IgD-negative memory B cell (primary cell): ENCODE results near the gene OSBPL2. TPM values are rescaled to one million over a fixed set of nuclear protein-coding genes. Genes with fewer than 3 reads are reported as not detected.

Experiments used
- H3K27ac Mint-ChIP-seq, 3 donors: one replicate each; pipeline ENCODE4 v1.8.0; 2020 to 2022; ENCODE audit warnings: mild to moderate bottlenecking in 3 of 3, mixed read lengths in 3 of 3, moderate library complexity in 1 of 3
- H3K27me3 Mint-ChIP-seq: one replicate; pipeline ENCODE4 v1.8.0; 2021; ENCODE audit warnings: mixed read lengths
- H3K36me3 Mint-ChIP-seq: one replicate; pipeline ENCODE4 v1.8.0; 2020; ENCODE audit warnings: mild to moderate bottlenecking, mixed read lengths
- H3K4me1 Mint-ChIP-seq, 3 donors: one replicate each; pipeline ENCODE4 v1.8.0; 2020 to 2022; ENCODE audit warnings: mixed read lengths in 3 of 3, mild to moderate bottlenecking in 1 of 3
- H3K4me3 Mint-ChIP-seq, 4 donors: one replicate each; pipeline ENCODE4 v1.8.0; 2020 to 2022; ENCODE audit warnings: mild to moderate bottlenecking in 4 of 4, mixed read lengths in 4 of 4, moderate library complexity in 3 of 4
- H3K9me3 Mint-ChIP-seq, 3 donors: one replicate each; pipeline ENCODE4 v1.8.0; 2020 to 2021; ENCODE audit warnings: mixed read lengths in 3 of 3, mild to moderate bottlenecking in 1 of 3
- polyA plus RNA-seq: library from polyadenylated mRNA; unstranded; fragments of 300-500 nt; fragmentation: Illumina TruSeq; gene quantifications from one replicate; pipeline ENCODE4 v1.2.3, GENCODE V29; 2021

Gene OSBPL2
- polyA plus RNA-seq, 1 donor from 2014 or later = 25.6 TPM

DNA sequence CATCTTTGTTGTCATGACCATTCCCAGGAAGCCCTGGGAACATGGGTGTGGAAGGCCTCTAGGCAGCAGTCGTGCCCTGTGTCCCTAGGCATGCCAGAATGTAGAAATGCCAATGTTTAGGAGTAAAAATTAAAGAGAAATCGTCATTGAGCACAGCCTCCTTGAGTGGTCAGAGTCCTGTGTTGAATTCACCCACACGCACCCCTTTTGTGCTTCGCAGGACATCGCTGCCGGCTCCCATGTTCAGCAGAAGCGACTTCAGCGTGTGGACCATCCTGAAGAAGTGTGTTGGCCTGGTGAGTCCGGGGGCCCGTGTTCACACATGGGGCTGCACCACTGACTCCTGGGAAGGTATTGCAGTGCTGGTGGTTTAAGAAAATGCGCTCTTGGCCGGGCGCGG is 25.1 kb downstream of the OSBPL2 start:
- H3K36me3 Mint-ChIP-seq = peaks cover 13% of the 10 kb centered on the region

DNA sequence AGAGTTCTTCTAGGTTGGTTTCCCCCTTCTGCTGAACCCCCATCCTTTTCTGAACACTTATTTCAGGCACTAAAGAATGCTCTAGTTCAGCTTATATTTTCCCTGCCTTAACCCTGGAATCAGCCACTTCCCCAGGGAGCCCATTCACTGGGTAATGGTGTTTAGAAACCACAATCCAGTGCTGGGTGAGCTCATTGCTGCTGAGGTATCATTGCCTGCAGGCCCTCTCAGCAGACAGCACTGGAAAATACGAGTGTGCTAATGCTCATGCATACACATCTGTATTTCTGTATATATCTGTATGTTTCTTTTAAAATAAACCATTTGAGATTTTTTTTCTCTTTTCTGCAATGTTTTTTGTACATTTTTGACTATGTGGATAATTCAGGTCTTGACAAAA is 27.0 kb downstream of the OSBPL2 start:
- no peaks in the 10 kb centered on the region for H3K4me1 Mint-ChIP-seq
- H3K27ac Mint-ChIP-seq = no peak overlapping the region
- no peak overlapping the region for H3K4me3 Mint-ChIP-seq
- peaks cover 11% of the 10 kb centered on the region for H3K36me3 Mint-ChIP-seq
- no peaks in the 10 kb centered on the region for H3K9me3 Mint-ChIP-seq
- H3K27me3 Mint-ChIP-seq = no peaks in the 10 kb centered on the region

More for the DNA sequence above, 25.1 kb downstream of the OSBPL2 start:
- no peak overlapping the region for H3K4me3 Mint-ChIP-seq
- no peak overlapping the region for H3K27ac Mint-ChIP-seq
- H3K9me3 Mint-ChIP-seq = no peaks in the 10 kb centered on the region
- H3K27me3 Mint-ChIP-seq = no peaks in the 10 kb centered on the region
- no peaks in the 10 kb centered on the region for H3K4me1 Mint-ChIP-seq

DNA sequence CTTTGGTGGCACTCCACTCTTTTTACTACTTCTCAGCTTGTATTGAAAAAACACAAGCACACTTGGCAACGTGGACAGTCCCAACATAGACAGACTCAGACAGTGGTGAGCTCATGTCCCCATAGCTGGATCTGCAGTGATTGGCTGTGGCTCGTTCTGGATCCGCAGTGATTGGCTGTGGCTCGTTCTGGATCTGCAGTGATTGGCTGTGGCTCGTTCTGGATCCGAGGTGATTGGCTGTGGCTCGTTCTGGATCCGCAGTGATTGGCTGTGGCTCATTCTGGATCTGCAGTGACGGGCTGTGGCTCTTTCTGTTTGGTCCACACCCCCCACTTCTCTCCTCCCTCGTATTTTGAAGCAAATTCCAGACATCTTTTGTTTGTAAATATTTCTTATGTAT is 28.0 kb downstream of the OSBPL2 start:
- Mint-ChIP-seq H3K27me3 (no peaks in the 10 kb centered on the region), H3K4me1 (no peaks in the 10 kb centered on the region), H3K4me3 (no peak overlapping the region), H3K27ac (no peak overlapping the region), H3K9me3 (no peaks in the 10 kb centered on the region), H3K36me3 (peaks cover 8% of the 10 kb centered on the region)

DNA sequence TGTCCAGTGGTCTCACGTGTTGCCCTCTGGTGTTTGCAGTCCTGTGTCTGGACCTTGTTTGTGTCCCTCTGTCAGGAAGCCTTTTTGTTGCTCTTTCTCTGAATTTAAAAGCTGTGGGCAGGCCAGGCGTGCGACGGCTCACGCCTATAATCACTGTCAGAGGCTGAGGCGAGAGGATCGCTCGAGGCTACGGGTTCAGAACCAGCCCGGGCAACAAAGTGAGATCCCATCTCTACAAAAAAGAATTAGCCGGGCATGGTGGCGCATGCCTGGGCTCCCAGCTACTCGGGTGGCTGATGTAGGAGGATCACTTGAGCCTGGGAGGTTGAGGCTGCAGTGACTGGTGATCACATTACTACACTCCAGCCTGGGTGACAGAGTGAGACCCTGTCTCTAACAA is 28.5 kb downstream of the OSBPL2 start:
- Mint-ChIP-seq H3K36me3 (peaks cover 8% of the 10 kb centered on the region), H3K4me3 (no peak overlapping the region), H3K9me3 (no peaks in the 10 kb centered on the region), H3K4me1 (no peaks in the 10 kb centered on the region), H3K27me3 (no peaks in the 10 kb centered on the region), H3K27ac (no peak overlapping the region)

DNA sequence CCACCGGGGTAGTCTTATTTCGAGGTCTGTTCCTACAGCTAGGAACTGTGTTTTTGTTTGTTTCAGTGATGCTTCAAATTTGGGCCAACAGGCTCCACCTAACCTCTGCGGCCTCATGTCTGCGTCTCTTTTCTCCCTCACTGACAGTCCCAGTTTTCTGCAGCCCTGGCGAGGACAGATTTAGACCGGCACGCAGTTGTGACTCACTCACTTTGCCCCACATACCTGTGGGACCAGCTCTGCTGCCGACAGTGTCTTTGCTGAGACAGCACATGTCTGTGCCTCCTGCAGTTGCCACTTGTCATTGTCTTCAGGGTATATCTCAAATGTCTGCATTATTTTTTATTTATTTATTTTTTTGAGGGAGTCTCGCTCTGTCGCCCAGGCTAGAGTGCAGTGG is 29.2 kb downstream of the OSBPL2 start:
- Mint-ChIP-seq H3K27ac (no peak overlapping the region), H3K9me3 (no peaks in the 10 kb centered on the region), H3K36me3 (peaks cover 10% of the 10 kb centered on the region), H3K27me3 (no peaks in the 10 kb centered on the region), H3K4me3 (no peak overlapping the region), H3K4me1 (no peaks in the 10 kb centered on the region)

DNA sequence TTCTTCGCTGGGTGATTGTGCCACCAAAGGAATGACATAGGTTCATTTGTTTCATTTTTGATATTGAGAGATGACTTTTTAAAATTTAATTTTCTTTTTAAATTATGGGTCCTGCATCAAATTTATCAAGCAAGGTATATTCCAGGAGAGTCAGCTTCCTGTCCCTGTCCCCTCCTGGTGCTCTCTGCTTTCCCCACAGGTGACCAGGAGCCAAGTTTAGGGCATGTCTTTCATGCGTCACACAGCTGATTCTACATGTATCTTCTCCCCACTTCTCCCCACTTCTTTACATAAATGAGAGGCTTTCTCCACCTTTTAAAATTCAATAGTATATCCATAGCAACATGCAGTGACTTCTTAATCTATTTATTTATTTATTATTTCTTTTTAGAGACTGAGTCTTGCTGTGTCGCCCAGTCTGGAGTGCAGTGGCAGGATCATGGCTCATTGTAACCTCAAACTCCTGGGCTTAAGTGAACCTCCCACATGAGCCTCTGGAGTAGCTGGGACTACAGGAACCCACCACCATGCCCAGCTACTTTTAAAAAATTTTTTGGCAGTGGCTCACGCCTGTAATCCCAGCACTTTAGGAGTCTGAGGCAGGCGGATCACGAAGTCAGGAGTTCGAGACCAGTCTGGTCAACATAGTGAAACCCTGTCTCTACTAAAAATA is 30.0 kb downstream of the OSBPL2 start:
- H3K27me3 Mint-ChIP-seq = no peaks in the 10 kb centered on the region
- H3K9me3 Mint-ChIP-seq = no peaks in the 10 kb centered on the region
- H3K36me3 Mint-ChIP-seq = peaks cover 10% of the 10 kb centered on the region
- peaks cover 0 to under 1% (median 0%) of the 10 kb centered on the region in 3 donors for H3K4me1 Mint-ChIP-seq
- H3K4me3 Mint-ChIP-seq = no peak overlapping the region
- no peak overlapping the region for H3K27ac Mint-ChIP-seq

DNA sequence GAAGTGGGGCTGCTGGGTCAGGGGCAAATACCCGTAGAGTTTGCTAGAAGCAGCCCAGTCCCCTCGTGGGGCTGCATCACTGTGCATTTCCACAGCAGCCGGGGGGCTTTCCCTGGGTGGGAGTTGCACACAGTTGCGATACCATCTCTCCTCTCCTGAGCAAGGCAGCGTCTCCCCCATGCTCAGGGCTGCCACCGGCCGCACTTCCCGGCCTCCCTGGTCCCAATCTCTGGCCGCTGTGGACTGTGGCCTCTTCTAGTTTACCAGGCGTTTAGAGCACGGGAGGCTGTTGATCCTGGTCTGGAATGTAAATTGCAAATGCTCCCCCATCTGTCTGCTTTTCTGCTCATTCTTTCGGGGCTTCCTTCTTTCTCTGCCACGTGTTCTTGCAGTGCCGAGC is 31.1 kb downstream of the OSBPL2 start:
- H3K4me1 Mint-ChIP-seq = peaks cover 5 to 8% (median 5%) of the 10 kb centered on the region in 3 donors
- H3K4me3 Mint-ChIP-seq = no peak overlapping the region
- H3K9me3 Mint-ChIP-seq = no peaks in the 10 kb centered on the region
- H3K36me3 Mint-ChIP-seq = peaks cover 11% of the 10 kb centered on the region
- no peaks in the 10 kb centered on the region for H3K27me3 Mint-ChIP-seq
- no peak overlapping the region for H3K27ac Mint-ChIP-seq

DNA sequence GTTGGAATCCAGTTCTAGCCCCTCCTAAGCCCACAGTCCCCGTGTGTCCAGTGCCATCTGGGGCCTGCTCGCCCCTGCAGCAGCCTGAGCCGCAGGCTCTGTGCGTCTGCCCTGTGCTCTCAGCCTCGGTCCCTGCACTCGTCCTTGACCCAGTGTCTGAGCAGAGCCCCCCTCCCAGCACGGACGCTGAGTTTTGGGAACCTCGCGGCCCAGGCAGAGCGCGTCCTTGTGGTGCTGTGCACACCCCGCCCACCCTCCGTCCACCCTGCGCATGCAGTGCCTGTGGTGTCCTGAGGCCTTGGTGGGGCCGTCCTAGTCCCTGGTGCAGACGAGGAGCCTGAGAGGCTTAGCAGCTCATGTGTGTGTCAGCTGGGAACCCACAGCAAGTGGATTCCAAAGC is 31.6 kb downstream of the OSBPL2 start:
- no peak overlapping the region for H3K27ac Mint-ChIP-seq

DNA sequence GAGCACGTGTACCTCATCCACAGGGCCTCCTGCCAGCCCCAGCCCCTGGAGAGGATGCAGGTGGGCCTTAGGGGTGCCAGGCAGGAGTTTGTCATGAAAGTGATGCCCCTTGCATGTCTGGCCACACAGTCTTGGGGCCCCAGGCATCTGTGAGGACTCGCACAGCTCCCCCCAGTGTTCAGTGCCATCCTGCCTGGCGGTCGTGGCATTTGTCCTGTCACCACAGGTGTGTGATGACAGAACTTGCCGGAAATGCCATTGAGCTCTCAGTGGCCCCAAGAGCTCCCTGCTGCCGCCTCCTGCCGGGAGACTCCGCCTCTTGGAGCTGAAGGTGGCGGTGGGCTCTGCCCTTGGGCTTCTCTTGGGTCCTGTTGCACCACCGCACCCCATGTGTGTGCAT is 33.9 kb downstream of the OSBPL2 start:
- no peaks in the 10 kb centered on the region for H3K27me3 Mint-ChIP-seq
- peaks cover 17 to 20% (median 18%) of the 10 kb centered on the region in 3 donors for H3K4me1 Mint-ChIP-seq
- no peaks in the 10 kb centered on the region for H3K9me3 Mint-ChIP-seq
- peaks cover 6% of the 10 kb centered on the region for H3K36me3 Mint-ChIP-seq
- H3K27ac Mint-ChIP-seq = peak overlapping the region in 1 of 3 donors; percentile 31
- no peak overlapping the region for H3K4me3 Mint-ChIP-seq

More for the DNA sequence above, 31.6 kb downstream of the OSBPL2 start:
- Mint-ChIP-seq H3K36me3 (peaks cover 10% of the 10 kb centered on the region), H3K27me3 (no peaks in the 10 kb centered on the region), H3K9me3 (no peaks in the 10 kb centered on the region), H3K4me3 (no peak overlapping the region), H3K4me1 (peaks cover 10 to 13% (median 10%) of the 10 kb centered on the region in 3 donors)

DNA sequence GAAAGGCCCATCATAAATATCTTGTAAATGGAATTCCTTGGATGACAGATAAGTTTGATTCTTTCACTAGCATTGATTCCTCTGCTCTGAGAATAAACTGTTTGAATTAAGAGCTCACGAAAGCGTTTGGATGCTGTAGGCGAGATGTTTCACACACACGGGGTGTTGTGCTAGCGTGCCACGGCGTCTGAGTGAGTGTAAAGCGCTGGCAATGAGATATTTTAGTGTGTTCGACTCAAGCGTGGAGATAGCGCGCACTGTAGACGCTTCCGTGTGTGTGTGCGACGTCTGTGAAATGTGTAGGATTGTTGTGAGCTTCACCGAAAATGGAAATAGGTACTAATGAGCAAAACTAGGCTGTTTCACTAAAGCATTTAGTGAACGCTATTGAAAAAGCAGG is 35.1 kb downstream of the OSBPL2 start:
- no peak overlapping the region for H3K4me3 Mint-ChIP-seq
- peaks cover 8% of the 10 kb centered on the region for H3K36me3 Mint-ChIP-seq
- H3K9me3 Mint-ChIP-seq = no peaks in the 10 kb centered on the region
- peaks cover 17 to 20% (median 18%) of the 10 kb centered on the region in 3 donors for H3K4me1 Mint-ChIP-seq
- H3K27me3 Mint-ChIP-seq = no peaks in the 10 kb centered on the region
- no peak overlapping the region for H3K27ac Mint-ChIP-seq

DNA sequence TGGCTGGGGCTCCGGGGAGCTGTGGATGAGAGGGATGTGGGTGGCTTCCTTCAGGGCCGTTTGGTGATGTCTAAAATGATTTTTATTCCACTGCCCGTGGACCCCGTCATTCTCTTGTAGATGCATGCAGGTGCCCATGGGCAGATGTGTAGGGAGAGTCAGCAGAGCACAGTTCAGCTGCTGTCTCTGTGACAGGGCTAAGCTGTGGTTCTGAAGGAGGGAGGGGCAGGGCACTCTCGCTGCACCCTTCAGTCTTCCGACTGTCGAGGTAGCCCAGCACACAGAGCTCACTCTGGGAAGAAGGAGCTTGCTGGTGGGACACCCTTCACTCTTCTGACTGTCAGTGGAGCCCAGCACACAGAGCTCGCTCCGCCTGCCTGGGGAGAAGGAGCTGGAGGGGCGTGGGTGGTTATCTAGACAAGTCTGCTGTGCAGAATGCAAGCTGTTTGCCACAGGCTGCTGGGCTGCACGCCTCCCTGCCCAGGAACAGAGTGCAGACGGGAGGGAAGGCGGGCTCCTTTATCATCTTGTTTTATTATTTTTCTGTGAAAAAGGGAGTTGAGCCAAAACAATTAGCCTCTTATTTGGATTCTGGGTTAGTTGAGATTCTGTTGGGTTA is 36.1 kb downstream of the OSBPL2 start:
- Mint-ChIP-seq H3K4me3 (peak overlapping the region in 1 of 4 donors; percentile 75), H3K9me3 (no peaks in the 10 kb centered on the region), H3K4me1 (peaks cover 17 to 20% (median 18%) of the 10 kb centered on the region in 3 donors), H3K27ac (peak overlapping the region in 2 of 3 donors; percentile 23 to 71), H3K27me3 (no peaks in the 10 kb centered on the region), H3K36me3 (peaks cover 11% of the 10 kb centered on the region)

DNA sequence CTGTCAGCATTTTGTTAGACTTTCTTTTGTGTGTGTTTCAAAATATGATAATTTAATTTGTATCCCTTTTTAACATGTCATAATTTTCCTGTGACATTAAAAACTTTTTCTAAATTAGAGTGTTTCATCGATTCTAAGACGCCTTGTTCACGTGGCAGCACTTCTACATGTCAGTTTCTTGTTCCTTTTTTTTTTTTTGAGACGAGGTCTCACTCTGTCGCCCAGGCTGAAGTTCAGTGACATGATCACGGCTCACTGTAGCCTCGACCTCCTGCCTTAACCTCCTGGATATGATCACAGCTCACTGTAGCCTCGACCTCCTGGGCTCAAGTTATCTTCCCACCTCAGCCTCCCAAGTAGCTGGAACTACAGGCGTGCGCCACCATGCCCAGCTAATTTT is 36.9 kb downstream of the OSBPL2 start:
- Mint-ChIP-seq H3K27ac (peak overlapping the region in 1 of 3 donors; percentile 78), H3K9me3 (no peaks in the 10 kb centered on the region), H3K36me3 (peaks cover 11% of the 10 kb centered on the region), H3K27me3 (no peaks in the 10 kb centered on the region), H3K4me1 (peaks cover 17 to 20% (median 18%) of the 10 kb centered on the region in 3 donors), H3K4me3 (peak overlapping the region in 1 of 4 donors; percentile 65)

DNA sequence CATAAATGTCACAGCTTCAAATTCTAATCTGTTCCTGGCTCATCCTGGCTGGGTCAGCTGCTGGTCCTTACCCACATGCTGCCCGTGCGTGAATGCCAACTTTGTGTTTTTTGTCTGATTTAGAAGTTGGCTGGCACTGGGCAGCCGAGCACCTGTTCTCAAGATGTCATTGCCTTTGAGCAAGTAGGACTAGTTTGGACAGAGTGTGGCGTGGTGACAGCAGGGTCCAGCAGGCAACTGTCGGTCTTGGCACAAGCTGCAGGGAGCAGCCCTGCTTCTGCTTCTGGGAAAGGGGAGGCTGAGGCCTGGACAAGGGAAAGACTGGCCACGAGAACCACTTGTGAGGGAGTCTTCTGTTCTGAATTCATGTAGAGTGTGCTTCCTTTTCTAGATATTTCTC is 38.1 kb downstream of the OSBPL2 start:
- H3K27ac Mint-ChIP-seq = no peak overlapping the region
- H3K4me3 Mint-ChIP-seq = no peak overlapping the region
- H3K36me3 Mint-ChIP-seq = peaks cover 11% of the 10 kb centered on the region
- peaks cover 17 to 20% (median 18%) of the 10 kb centered on the region in 3 donors for H3K4me1 Mint-ChIP-seq
- H3K27me3 Mint-ChIP-seq = no peaks in the 10 kb centered on the region
- H3K9me3 Mint-ChIP-seq = no peaks in the 10 kb centered on the region

DNA sequence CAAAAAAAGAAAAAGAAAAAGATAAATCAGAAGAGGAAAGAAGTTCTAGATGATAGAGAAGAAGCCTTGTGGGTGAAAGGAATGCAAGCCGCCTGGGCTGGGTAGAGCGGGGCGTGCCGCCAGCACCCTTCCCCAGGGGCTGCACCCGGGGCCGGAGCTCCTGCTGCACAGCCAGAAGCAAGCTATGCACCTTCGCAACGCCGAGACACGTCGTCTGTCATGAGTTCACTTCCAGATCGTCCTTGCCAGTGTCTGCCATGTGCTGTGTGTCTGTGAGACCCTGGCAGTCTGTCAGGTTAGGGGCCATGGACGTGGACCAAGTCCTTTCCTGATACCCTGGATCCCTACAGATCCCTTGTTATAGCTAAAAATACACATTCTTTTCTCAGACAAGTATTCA is 38.9 kb downstream of the OSBPL2 start:
- Mint-ChIP-seq H3K4me3 (no peak overlapping the region), H3K9me3 (no peaks in the 10 kb centered on the region), H3K27me3 (no peaks in the 10 kb centered on the region), H3K27ac (no peak overlapping the region), H3K4me1 (peaks cover 17 to 20% (median 18%) of the 10 kb centered on the region in 3 donors), H3K36me3 (peaks cover 11% of the 10 kb centered on the region)

DNA sequence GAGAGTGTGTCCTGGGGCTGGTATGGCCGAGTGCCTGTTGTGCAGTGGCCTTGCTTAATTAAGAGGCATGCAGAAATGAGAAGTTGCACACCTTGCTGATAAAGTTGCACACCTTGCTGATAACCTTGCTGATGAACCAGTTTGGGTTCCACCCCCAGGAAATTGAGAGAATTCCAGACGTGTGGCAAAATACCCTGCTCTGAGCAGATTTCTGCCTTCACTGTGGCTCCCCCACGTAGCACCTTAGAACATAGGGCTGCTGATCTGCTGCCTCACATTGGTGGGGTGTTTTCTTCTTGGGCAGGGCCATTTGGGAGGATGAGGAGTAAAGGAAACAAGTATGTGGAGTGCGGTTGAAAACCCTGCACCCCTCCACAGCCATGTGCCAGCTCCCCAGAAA is 42.0 kb downstream of the OSBPL2 start:
- Mint-ChIP-seq H3K9me3 (no peaks in the 10 kb centered on the region), H3K36me3 (peaks cover 5% of the 10 kb centered on the region)

More for the DNA sequence above, 42.0 kb downstream of the OSBPL2 start:
- H3K27me3 Mint-ChIP-seq = no peaks in the 10 kb centered on the region
- H3K4me3 Mint-ChIP-seq = no peak overlapping the region
- peaks cover 3% of the 10 kb centered on the region in 3 donors for H3K4me1 Mint-ChIP-seq
- H3K27ac Mint-ChIP-seq = no peak overlapping the region
